K562 (cell line): ENCODE measurements around the gene COQ3. TPM values are rescaled to one million over a fixed set of nuclear protein-coding genes. Genes with fewer than 3 reads are reported as not detected.

Source experiments
- ATAC-seq: fragments of 200-7000 bp; cut with Tn5 transposase; 3 replicates; pipeline ENCODE4 v1.9.1; 2020; ENCODE audit warnings: moderate library complexity
- BruUV-seq: library from RNA; stranded (reverse); fragments of 400-500 nt; replicated peaks from 2 replicates; lab custom pipeline; 2021; lab: Mats Ljungman, UMichigan
- CTCF ChIA-PET: fragments of 300-600 bp; formaldehyde crosslinking; extraction: SDS; loops from one replicate; lab custom pipeline; 2021; ENCODE audit warnings: low intra/inter-chr PET ratio; lab: Yijun Ruan, JAX
- POLR2A ChIA-PET: fragments of 300-600, 350-650 bp; sonication (Branson Sonifier 250); formaldehyde crosslinking; extraction: SDS; loops from one replicate; lab custom pipeline; 2021; ENCODE audit warnings: antibody characterized with exemption, inconsistent platforms; lab: Yijun Ruan, JAX
- DNase-seq, 4 experiments: peaks; one replicate each; pipeline versions ENCODE4 v3.0.0 to v3.0.0-alpha.2; 2011 to 2018; ENCODE audit warnings: low spot score in 3 of 4, mixed read lengths in 3 of 4; ENCODE audit errors: extremely low read depth in 1 of 4
- FAIRE-seq: peaks from 2 replicates; lab custom pipeline; 2011; peaks lifted over from hg19 to GRCh38; lab: Jason Lieb, UNC
- H2AFZ ChIP-seq: 2 replicates; pipeline ENCODE4 v1.6.0; 2011; ENCODE audit warnings: low read depth, low read length, control low read depth, inconsistent platforms
- H3K27ac ChIP-seq: fragments of 200-600 bp; 3 replicates; pipeline ENCODE4 v1.8.0; 2011; ENCODE audit warnings: low read depth, mild to moderate bottlenecking, control low read depth, inconsistent platforms, low read length, moderate library complexity, mixed read lengths; ENCODE audit errors: extremely low read depth
- H3K27me3 ChIP-seq, 2 experiments: fragments of 300-600 bp in 1 of 2; 2 replicates in 1 of 2; 3 replicates in 1 of 2; pipeline versions ENCODE4 v1.6.0 to v1.8.0; 2011; ENCODE audit warnings: inconsistent platforms in 2 of 2, low read length in 2 of 2, mild to moderate bottlenecking in 1 of 2, mixed read lengths in 1 of 2, moderate library complexity in 1 of 2; ENCODE audit not compliant: control insufficient read depth in 2 of 2, insufficient read depth in 2 of 2
- H3K36me3 ChIP-seq: fragments of 300-600 bp; 3 replicates; pipeline ENCODE4 v1.8.0; 2011; ENCODE audit warnings: mild to moderate bottlenecking, low read length, inconsistent platforms; ENCODE audit not compliant: control insufficient read depth, insufficient read depth
- H3K4me1 ChIP-seq, 2 experiments: fragments of 200-600 bp in 1 of 2; replicated peaks in 1 of 2; 2 replicates in 1 of 2; 3 replicates in 1 of 2; pipeline versions ENCODE4 v1.5.1 to v1.8.0; 2011; ENCODE audit warnings: inconsistent platforms in 2 of 2, low read length in 2 of 2, mild to moderate bottlenecking in 1 of 2, mixed read lengths in 1 of 2, moderate library complexity in 1 of 2; ENCODE audit not compliant: control insufficient read depth in 2 of 2, insufficient read depth in 2 of 2
- H3K4me2 ChIP-seq: 2 replicates; pipeline ENCODE4 v1.6.1; 2011; ENCODE audit warnings: low read length, control low read depth, inconsistent platforms, mixed read lengths; ENCODE audit not compliant: insufficient read depth
- H3K4me3 ChIP-seq: fragments of 200-600 bp; sonication (generic), shearing (Covaris generic); 2 replicates; pipeline ENCODE4 v1.5.1; 2016; ENCODE audit warnings: control low read depth, inconsistent platforms
- H3K79me2 ChIP-seq: fragments of 200-600 bp; 3 replicates; pipeline ENCODE4 v1.8.0; 2011; ENCODE audit warnings: low read length, inconsistent platforms; ENCODE audit not compliant: control insufficient read depth, insufficient read depth
- H3K9ac ChIP-seq, 2 experiments: 2 replicates each; pipeline versions ENCODE4 v1.6.0 to v1.6.1; 2011; ENCODE audit warnings: low read depth in 2 of 2, low read length in 2 of 2, control low read depth in 1 of 2, inconsistent platforms in 1 of 2, mild to moderate bottlenecking in 1 of 2, mixed read lengths in 1 of 2; ENCODE audit not compliant: insufficient read depth in 1 of 2
- H3K9me1 ChIP-seq: one replicate; pipeline ENCODE4 v1.6.0; 2011; ENCODE audit warnings: inconsistent platforms, mild to moderate bottlenecking, low read length, moderate library complexity; ENCODE audit not compliant: control insufficient read depth, insufficient read depth
- H3K9me3 ChIP-seq: replicated peaks from 2 replicates; pipeline ENCODE4 v1.5.1; 2011; ENCODE audit warnings: low read depth, low read length, inconsistent platforms; ENCODE audit not compliant: control insufficient read depth, insufficient read depth
- H4K20me1 ChIP-seq: replicated peaks from 2 replicates; pipeline ENCODE4 v1.6.1; 2011; ENCODE audit warnings: low read length, inconsistent platforms, mixed read lengths; ENCODE audit not compliant: control insufficient read depth, insufficient read depth
- CEBPZ ChIP-seq: fragments of 150-350 bp; IDR thresholded peaks from 2 replicates; pipeline ENCODE4 v1.6.1; 2014; ENCODE audit warnings: low read depth, mild to moderate bottlenecking, low read length, borderline replicate concordance
- E2F1 ChIP-seq: sonication (generic); formaldehyde crosslinking; IDR thresholded peaks from 2 replicates; pipeline ENCODE4 v1.8.1; 2023; ENCODE audit warnings: mild to moderate bottlenecking, missing genetic modification reagents, moderate library complexity
- E2F3 ChIP-seq: fragments of 250-450 bp; sonication (Bioruptor Pico); IDR thresholded peaks from 2 replicates; pipeline ENCODE4 v1.4.0; 2020; ENCODE audit warnings: mild to moderate bottlenecking
- ETS1 ChIP-seq: conservative IDR thresholded peaks from 2 replicates; pipeline ENCODE4 v1.6.1; 2011; ENCODE audit warnings: low read depth, mild to moderate bottlenecking, low read length; ENCODE audit not compliant: control insufficient read depth
- KLF6 ChIP-seq: fragments of 250-450 bp; sonication (Bioruptor Pico); IDR thresholded peaks from 2 replicates; pipeline ENCODE4 v1.4.0; 2020; ENCODE audit warnings: mild to moderate bottlenecking, moderate library complexity, borderline replicate concordance
- MCM5 ChIP-seq: fragments of 450-650 bp; IDR thresholded peaks from 2 replicates; pipeline ENCODE4 v1.6.1; 2016; ENCODE audit warnings: low read depth
- MLLT1 ChIP-seq, 2 experiments: fragments of 450-650 bp; IDR thresholded peaks; 2 replicates each; pipeline ENCODE4 v1.6.1; 2016
- MTA3 ChIP-seq: fragments of 450-650 bp; formaldehyde crosslinking; IDR thresholded peaks from 2 replicates; pipeline ENCODE4 v1.6.1; 2017; ENCODE audit warnings: mild to moderate bottlenecking, borderline replicate concordance
- NR0B1 ChIP-seq: fragments of 450-650 bp; IDR thresholded peaks from one replicate; pipeline ENCODE4 v1.6.1; 2018; ENCODE audit warnings: mild to moderate bottlenecking, moderate library complexity; ENCODE audit not compliant: partially characterized antibody
- TAF1 ChIP-seq: IDR thresholded peaks from 2 replicates; pipeline ENCODE4 v1.6.1; 2011; ENCODE audit warnings: mild to moderate bottlenecking, low read length, moderate library complexity; ENCODE audit not compliant: insufficient read depth, control insufficient read depth, severe bottlenecking; ENCODE audit errors: extremely low read depth
- ZNF143 ChIP-seq: sonication (generic); formaldehyde crosslinking; IDR thresholded peaks from 2 replicates; pipeline ENCODE4 v1.9.0; 2022; ENCODE audit warnings: mild to moderate bottlenecking, missing genetic modification reagents
- ZNF695 ChIP-seq: fragments of 450-650 bp; formaldehyde crosslinking; IDR thresholded peaks from 2 replicates; pipeline ENCODE4 v1.4.0; 2020; ENCODE audit warnings: mild to moderate bottlenecking, moderate library complexity
- in situ Hi-C: fragments of 300-500 bp; cut with MboI; formaldehyde crosslinking; loops from 4 replicates; pipeline ENCODE4 v1.15.0; 2018; ENCODE audit warnings: inconsistent platforms, mixed read lengths
- intact Hi-C: fragments of 100-400 bp; cut with micrococcal nuclease; formaldehyde crosslinking; loops from 2 replicates; pipeline ENCODE4 v1.14.2; 2022
- polyA plus RNA-seq, 8 experiments: library from polyadenylated mRNA; depleted of rRNA in 4 of 8; stranded (reverse) in 5 of 8; unstranded in 3 of 8; fragments of >200 nt; fragmentation: Nextera tagmentation in 2 of 8; fragmentation: Illumina TruSeq in 1 of 8; extraction: Ambion mirVana in 2 of 8; extraction: Trizol in 1 of 8; gene quantifications; 2 replicates each; pipeline versions ENCODE4 v1.2.1 to v1.2.3, GENCODE V29; 2011 to 2014; ENCODE audit warnings: inconsistent platforms in 1 of 8, missing spikeins in 1 of 8
- total RNA-seq, 7 experiments: library from RNA; depleted of rRNA in 6 of 7; stranded (reverse); fragments of >200 nt in 6 of 7; fragmentation: Illumina TruSeq in 2 of 7; extraction: Trizol in 2 of 7; gene quantifications; 2 replicates each; pipeline versions ENCODE4 v1.2.1 to v1.2.3, GENCODE V29; 2011 to 2021; ENCODE audit warnings: low replicate concordance in 1 of 7

COQ3 gene
- total and polyA plus RNA-seq, 9 of the 15 experiments (the other 6 are each of a cell fraction or from before 2014, with no cell fraction given) = 16.9 to 137 (median 33.9) TPM

- TF ChIP-seq E2F3 (CRISPR knock-in tag) = no peak
- no peak for TF ChIP-seq MTA3
- no peak for TF ChIP-seq TAF1
- TF ChIP-seq CEBPZ = no peak
- TF ChIP-seq MLLT1 (IDR thresholded peaks at IDR 0.05) = no peak
Measured at GRCh38 chr6:99416226-99416625, 22.2 kb upstream of the COQ3 start (continued).

GRCh38 chr6:99415446-99415845 is 21.5 kb upstream of the COQ3 start:
- Histone ChIP-seq H3K79me2 (peaks cover 91% of the 10 kb centered on the region), H3K27me3 (no peaks in the 10 kb centered on the region), H4K20me1 (no peaks in the 10 kb centered on the region), H3K27ac (no peak overlapping the region), H2AFZ (no peak overlapping the region), H3K9me1 (no peaks in the 10 kb centered on the region), H3K36me3 (peaks cover 64% of the 10 kb centered on the region), H3K4me2 (no peak overlapping the region), H3K4me1 (no peaks in the 10 kb centered on the region), H3K9ac (no peak overlapping the region), H3K4me3 (no peak overlapping the region), H3K9me3 (no peaks in the 10 kb centered on the region)
- DNase-seq = no peak
- ATAC-seq = no peak
- in situ Hi-C loops = no loop called here
- CTCF ChIA-PET = no interaction called here
- POLR2A ChIA-PET = interaction anchor here (1.2 to 1.8 kb wide), 2 partner anchors 12 to 13 kb away, joined by 3 to 4 read pairs; no protein-coding TSS in a partner anchor
- no peak for FAIRE-seq
- no TSS peak for BruUV-seq
- intact Hi-C loops = no loop called here
- TF ChIP-seq E2F1 (CRISPR knock-in tag) (no peak), MTA3 (no peak), MCM5 (no peak), ZNF143 (CRISPR knock-in tag) (no peak), ETS1 (no peak), NR0B1 (no peak), ZNF695 (CRISPR knock-in tag) (no peak), KLF6 (CRISPR knock-in tag) (no peak)
